Left renal pelvis (tissue), 4 donors: Measurements from ENCODE around the gene ACSL6. TPM values are rescaled to one million over a fixed set of nuclear protein-coding genes. Genes with fewer than 3 reads are reported as not detected.

Source experiments
- DNase-seq, 4 donors: peaks; one replicate each; pipeline ENCODE4 v3.0.0-alpha.2; 2013; ENCODE audit warnings: low read depth in 4 of 4, low spot score in 3 of 4
- polyA plus RNA-seq, 4 donors: library from polyadenylated mRNA; unstranded; fragments of 120-200 nt; gene quantifications; one replicate each; pipeline ENCODE4 v1.2.1, GENCODE V29; 2013; ENCODE audit not compliant: insufficient read length in 4 of 4

Gene ACSL6, protein sequence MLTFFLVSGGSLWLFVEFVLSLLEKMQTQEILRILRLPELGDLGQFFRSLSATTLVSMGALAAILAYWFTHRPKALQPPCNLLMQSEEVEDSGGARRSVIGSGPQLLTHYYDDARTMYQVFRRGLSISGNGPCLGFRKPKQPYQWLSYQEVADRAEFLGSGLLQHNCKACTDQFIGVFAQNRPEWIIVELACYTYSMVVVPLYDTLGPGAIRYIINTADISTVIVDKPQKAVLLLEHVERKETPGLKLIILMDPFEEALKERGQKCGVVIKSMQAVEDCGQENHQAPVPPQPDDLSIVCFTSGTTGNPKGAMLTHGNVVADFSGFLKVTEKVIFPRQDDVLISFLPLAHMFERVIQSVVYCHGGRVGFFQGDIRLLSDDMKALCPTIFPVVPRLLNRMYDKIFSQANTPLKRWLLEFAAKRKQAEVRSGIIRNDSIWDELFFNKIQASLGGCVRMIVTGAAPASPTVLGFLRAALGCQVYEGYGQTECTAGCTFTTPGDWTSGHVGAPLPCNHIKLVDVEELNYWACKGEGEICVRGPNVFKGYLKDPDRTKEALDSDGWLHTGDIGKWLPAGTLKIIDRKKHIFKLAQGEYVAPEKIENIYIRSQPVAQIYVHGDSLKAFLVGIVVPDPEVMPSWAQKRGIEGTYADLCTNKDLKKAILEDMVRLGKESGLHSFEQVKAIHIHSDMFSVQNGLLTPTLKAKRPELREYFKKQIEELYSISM
- 1 to 10 TPM; 1.6 to 2.6 (median 1.7) TPM for polyA plus RNA-seq

DNA sequence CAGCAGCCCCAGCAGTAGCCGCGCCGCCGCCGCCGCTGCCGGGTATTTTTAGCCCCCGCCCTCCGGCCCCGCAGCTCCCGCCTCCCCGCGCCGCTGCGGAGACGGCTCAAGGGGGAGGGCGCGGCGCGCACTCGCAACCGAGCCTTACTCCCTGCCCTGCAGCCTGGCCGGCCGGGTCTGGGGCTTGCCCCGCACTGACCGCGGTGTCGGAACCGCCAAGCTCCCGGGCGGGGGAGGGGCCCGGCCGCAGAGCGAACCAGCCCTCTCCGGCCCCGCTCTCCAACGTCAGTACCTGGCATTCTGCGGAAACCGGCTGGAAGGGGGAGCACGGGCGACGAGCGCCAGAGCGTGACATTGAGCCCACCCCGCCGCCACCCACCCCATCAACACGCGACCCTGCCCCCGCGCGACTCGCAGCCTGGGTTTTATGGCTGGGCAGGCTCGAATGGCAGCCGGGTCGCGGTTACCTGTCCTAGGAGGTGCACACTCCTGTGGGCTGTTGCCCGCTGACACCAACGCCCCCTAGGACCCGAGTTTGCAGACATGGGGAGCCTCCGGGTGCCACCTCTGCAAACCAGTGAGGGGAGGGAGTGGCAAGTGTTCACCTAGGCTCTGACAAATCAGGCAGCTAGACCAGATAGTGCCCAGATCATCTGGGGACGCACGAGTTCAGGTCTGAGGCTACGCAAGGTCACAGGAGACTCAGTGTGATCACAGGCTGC, at the start of gene ACSL6:
TSS of gene ACSL6 (minus strand) at position 37 of the 722 bp plus-strand sequence. CDS start 105 bp downstream, outside the sequence.
- no peak for DNase-seq

DNA sequence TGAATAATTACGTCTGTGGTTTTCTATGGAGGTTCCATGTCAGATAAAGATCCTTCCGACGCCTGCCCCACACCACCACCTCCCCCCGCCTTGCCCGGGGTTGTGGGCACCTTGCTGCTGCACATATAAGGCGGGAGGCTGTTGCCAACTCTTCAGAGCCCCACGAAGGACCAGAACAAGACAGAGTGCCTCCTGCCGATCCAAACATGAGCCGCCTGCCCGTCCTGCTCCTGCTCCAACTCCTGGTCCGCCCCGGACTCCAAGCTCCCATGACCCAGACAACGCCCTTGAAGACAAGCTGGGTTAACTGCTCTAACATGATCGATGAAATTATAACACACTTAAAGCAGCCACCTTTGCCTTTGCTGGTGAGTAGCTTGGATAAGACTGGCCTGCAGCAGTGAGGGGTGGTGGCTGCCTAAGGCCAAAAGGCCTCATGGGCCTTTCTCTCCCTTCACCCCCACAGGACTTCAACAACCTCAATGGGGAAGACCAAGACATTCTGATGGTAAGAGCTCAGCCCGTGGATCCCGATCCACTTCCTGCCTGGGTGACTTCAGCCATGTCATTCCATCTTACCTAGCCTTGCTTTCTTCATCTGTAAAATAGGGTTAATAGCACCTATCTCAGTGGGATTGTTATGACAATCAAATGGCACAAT, 49.2 kb upstream of the ACSL6 start, which contains the start of gene IL3:
TSS of gene IL3 (plus strand) at position 155 of the 661 bp plus-strand sequence. CDS start at position 207, 52 bp downstream.
- no peak for DNase-seq

DNA sequence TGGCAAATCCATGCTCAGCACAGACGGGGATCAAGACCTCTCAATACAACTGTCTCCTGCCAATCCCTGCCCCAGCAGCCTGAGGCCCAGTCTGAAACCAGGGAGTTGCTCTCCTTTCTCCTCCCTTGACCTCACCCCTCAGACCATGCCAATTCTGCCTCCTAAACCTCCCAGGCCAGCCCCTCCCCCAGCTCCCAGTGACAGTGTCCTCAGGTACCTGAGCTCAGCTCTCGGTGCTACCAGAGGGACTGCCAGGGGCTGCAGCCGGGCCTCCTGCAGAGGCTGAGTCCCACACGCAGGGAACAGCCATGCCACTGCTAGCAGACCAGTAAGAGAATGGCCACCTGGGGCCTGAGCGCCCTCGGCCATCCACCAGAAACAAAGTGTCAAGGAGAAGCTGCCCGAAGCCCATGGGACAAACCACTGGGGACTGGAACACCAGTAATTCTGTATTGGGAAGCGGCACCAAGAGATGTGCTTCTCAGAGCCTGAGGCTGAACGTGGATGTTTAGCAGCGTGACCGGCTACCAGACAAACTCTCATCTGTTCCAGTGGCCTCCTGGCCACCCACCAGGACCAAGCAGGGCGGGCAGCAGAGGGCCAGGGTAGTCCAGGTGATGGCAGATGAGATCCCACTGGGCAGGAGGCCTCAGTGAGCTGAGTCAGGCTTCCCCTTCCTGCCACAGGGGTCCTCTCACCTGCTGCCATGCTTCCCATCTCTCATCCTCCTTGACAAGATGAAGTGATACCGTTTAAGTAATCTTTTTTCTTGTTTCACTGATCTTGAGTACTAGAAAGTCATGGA, 48.4 kb upstream of the ACSL6 start:
- DNase-seq: no peak

DNA sequence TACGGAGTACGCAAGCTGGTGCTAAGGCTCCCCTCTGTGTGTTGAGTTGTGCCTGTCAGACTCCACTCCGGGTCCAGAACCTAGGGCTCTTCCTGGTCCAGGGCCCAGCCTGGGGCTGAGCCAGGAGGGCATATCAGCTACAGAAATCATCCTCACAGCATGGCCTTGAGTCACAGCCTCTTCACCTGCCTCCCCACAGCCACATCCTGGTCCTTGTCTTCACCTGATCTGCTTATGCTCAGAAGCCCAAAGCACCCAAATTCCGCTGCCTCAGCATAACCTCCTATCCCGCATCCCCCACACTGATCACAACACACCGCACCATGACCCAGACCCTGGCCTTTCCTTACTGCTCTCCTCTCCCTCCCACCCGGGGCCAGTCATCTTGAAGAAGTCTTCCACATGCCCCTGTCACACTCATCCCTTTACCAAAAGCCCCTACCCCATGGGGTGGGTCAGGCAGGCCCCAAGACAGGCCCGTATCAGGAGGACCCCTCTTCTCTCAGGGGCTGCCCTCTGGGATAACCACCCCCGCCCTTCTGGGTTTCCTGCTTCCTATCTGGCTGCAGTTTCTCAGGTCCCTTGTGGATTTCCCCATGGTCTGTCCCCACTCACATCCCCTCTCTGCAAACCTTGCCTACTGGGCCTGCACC, 47.7 kb upstream of the ACSL6 start:
- DNase-seq: no peak

DNA sequence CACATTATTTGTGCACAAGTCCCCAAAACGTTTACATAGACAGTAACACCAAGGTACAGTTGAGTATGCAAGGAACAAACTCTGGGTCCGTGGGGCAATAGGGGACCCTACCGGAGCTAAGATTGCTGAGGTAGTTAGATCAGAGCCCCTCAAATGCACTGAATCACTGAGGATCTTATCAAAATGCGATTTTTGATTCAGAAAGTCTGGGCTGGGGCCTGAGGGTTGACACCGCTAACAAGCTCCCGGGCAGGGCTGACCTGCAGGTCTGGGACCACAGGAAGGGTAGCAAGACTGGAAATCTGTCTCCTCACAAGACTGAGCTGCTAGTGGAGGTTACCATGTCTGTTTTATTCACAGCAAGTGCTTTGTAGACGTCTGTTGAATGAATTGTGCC, 47.2 kb upstream of the ACSL6 start:
- DNase-seq: no peak

DNA sequence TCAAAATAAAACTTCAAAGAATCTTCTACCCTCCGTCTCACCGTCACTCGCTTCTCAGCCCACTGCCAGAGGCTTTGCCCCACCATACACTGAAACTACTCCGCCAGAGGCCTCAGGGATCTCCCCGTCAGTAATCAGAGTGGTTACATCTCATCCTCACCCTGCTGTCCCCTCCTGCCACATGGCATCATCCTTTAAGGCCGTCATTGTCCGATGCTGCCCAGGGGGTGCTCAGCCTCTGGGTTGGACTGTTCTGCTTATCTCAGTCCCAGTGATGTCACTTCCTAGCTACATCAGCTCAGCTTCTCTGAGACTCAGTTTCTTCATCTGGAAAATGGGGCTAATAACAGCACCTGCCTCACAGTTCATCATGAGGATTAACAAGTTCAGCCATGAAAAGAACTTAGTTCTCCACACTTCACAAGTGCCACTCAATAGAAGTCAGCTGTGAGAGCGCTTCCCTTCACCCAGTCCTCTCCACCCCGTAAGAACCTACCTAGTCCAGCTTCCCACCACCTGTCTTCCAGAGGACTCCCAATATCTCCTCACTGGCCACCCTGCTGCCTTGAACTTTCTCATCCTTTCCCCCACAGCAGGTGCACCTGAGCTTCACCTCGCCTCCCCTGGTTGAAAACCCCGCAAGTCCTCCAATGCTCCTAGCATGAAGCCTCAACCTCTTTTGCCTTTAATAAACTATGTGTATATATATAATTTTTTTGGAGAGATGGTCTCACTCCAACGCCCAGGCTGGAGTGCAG, 46.2 kb upstream of the ACSL6 start:
- DNase-seq: no peak

DNA sequence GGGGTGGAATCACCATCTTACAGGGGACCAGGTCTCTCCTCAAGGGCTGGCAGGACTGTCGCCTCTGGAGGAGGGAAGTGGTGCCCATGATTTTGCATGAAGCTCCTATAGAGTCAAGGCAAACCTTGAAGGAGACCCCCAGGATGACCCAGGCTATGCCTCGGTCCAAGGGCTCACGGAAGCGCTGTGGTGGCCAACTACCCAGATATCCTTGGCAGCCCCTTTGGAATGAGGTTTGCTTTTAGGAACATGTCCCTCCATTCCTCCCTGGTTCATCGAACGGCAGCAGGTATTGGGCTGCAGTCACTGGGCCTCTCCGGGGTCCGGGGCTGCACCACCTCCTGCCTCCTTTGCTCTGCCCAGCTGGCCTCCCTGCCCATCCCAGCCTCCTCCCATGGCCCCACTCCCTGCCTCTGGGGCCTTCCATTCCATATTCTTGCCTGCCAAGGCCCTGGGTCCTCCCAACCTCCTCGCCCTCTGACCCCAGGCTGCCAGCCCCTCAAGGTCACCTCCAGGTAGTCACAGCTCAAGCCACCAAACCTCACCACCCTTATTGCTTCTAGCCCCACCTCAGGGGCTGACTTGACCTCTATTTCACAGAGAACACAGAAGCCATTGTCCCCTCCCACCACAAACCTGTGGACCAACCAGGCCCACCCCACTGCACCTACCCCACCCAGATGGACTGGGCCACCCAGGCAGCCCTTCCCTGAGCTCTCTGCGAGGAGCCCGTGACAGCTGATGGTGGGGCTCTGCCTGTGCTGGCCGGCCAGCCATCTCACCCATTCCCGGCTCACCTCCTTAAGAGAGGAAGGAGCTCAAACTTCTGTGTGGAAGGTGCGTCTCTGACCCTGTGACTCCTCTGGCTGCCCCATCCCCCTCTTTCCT, 45.4 kb upstream of the ACSL6 start:
- DNase-seq: no peak

DNA sequence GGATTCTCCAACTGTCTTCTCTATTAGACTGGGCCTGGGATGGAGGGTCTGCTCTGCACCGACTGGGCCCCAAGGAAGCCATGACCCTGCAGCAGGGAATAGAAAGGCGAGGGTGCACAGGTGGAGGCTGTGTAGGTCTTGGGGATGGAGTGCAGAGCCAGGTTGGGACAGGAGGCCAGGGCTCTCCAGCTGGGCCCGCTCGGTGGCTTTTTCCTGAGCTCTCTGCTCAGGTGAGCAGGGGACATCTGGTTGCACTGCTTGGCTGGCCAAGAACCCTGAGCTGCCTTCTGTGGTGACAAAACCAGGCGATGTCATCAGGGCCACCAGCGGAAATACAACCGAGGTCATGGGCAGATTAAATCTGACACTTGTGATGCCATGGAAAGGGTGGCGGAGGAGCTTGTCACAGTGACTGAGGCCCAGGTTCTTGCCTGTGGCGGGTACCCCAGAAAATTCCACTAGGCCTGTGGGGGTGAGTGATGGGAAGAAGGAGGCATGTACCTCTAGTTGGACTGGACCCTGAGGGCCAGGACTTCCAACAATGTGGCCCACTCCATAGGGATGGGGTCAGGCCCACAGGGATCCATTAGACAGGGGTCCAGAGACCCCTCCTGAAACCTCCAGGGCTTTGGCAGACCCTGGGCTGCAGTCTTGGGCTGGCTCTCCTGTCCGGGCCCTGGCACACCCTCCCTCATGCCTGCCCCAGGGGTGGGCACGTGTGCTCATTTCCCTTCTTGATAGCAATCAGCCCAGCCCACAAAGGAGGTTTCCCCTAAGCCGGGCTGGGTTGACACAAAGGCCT, 44.6 kb upstream of the ACSL6 start:
- no peak for DNase-seq

DNA sequence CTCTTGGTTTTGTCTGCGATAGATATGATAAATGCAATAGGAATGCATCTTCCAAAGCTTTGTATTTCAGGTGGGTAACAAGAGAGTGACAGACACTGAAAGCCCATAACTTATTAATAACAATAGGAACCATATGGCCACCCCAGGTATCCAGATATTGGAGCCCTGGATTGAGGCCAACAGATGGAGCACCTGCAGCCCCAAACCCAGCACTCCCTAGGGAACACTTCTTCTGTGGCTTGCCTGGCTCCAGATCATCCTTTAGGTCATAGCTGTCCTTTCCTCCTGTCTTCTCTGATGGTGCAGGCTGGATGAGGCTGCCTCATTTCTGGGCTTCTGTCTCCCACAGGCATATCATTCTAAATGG, 44.0 kb upstream of the ACSL6 start:
- no peak for DNase-seq

DNA sequence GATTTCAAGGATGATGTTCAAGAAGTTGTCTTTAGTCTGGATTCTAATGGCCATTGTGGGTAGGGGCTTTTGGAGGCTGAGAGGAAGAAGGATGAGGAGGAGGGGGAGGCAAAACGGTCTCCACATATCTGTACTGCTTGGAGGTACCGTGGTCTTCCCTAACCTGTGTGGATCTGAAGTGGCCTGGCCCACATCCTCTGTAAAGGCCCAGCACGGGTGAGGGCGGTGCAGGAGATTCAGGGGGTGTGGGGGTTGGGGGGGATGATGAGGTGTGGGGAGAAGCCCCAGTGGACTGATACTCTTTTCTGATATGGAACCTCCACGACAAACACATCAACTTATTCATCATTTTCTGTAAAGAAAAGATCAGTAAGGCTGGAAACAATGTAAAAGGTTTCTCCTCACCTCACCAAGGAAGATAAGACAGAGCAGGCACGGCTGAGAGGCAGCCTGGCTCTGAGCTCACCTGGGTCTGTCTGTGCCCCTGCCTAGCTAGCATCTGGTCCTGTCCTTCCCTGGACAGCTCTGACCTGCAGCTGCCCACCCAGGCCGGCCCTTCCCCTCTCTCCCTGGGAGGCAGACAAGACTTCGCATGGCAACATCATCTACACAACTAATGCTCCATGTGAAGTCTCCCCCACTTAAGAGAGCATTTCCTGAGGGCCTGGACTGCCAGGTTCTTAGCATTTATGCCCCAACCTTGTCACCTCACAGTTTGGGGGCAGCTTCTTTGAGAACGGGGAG, 43.4 kb upstream of the ACSL6 start:
- no peak for DNase-seq

DNA sequence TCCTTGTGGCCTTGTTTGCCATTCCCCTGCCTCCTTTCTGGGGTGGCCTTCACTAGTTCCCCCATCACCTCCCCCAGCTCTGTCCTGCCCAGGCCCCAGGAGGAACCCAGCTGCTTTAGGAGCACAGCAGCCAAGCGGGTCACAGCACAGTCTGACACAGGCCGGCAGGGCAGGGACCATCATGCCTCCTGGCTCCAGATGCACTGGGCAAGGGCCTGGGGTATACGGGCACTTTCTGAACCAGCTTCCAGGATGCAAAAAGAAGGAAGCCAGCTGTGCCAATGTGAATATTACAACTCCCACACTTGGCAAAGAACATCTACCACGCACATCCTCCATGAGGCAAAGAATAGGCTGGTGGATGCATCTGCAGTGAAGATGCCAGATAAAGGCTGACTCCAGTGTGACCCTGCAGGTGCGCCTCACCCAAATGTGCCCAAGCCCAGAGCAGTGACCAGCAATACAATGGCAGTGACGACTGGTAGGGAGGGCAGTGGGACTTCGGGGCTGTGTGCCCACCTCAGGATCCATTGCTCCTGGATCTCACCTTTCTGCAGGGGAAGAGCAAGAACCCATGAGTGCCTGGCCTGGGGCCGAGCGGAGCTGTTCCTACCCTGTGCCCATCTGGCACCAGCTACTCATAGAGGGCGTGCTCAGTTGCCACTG, 42.7 kb upstream of the ACSL6 start:
- no peak for DNase-seq

DNA sequence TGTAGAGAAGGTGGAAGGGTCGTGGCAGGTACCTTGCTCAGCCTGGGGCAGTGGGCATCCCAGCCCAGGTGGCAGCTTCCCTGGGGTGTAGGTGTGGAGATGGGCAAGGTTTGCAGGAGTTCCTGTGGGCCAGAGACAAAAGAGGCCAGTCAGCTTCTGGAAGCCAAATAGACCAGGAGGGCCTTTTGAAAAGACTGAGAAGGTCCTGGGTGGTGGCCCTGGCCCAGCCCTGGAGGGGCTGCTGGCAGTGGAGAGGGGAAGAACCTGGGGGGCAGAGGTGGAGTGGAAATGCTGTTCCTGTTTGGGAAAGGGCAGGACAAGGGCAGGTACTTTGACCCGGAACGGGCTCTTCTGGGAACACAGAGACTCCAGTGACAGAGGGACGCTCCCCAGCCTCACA, 42.0 kb upstream of the ACSL6 start:
- no peak for DNase-seq

DNA sequence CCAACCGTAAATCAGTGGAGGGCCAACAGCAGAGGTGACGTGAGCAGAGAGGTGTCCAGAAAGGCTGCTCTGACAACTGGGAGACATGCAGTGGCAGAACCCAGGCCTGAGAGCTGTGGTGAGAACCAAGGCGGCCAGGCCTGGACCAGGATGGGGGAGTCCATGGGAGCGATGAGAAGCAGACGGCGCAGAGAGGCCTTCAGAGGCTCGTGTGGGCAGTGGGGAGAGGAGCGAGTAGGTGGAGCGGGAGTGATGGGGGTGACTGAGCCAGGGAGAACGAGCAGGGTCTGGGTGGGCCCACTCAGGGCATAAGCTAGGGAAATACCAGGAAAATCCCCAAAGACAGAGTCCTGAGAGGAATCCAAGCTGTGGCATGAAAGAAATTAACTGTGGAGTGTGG, 41.1 kb upstream of the ACSL6 start:
- no peak for DNase-seq

DNA sequence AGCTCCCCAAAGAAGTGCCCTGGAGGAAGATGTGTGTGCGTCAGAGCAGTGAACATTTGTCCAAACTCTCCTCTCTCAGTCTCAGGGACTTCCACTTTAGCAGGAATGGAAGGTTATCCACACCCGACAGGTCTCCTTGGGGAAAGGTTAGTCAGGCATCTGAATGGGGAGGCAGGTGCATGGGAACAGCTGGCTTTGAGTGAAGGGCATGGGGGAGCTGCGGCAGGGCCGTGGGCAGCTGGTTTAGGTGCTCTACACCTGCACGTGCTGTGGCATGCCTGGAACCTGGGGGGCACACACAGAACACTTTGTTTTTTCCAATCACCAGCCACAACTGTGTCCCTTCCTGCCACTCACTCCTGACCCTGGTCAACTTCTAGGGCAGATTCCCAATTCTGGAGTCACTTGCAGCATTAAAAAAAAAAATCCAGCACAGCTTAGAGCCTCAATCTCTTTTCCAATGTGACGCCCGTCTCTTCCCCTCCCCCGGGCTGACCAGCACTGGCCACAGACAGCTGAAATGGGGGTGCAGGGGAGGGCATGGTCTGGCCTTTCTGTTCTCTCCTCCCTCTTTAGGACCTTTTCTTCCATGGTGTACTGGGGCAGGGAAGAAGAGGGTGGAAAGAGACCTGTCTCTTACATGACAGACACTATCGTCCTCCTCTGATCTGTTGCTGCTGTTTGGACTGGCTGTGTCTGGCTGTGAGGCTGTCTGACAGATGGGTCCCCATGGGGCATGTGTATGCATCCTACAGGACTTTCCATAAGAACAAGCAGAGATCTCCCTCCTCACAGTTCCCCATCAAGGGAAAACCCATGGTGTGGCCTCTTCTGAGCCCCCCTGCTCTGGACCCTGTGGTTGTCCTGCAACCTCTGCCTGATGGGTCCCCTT, 39.4 kb upstream of the ACSL6 start:
- DNase-seq: no peak

DNA sequence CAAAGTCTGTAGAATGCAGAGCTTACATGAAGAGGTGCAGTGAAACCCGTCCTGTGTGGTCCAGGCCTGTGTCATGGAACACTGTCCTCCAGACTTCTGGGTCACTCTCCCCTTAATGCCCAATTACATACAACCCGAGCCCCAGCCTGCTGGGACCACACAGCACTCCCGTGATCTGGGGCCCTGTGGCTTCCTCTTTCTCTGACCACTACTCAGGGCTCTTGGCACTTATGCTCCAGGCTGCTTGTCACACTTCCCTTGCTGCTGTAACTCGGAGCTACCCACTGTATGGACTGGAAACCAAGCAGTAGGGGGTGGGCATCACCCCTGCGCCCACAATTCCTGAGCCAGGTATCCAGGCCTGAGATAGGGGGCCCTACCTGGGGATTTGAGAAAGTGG, 38.7 kb upstream of the ACSL6 start:
- DNase-seq: no peak
